Kidney tubule cell (primary cell): ENCODE measurements around the gene NBPF3.
"Not testable (repeated sequence)": the region's sequence is repeated elsewhere in the genome, so short reads cannot be mapped to it uniquely, and the experiment has no call there.

Source experiments
- DNase-seq: peaks from one replicate; pipeline ENCODE4 v3.0.0-alpha.2; 2018; ENCODE audit warnings: low spot score

Gene NBPF3

DNA sequence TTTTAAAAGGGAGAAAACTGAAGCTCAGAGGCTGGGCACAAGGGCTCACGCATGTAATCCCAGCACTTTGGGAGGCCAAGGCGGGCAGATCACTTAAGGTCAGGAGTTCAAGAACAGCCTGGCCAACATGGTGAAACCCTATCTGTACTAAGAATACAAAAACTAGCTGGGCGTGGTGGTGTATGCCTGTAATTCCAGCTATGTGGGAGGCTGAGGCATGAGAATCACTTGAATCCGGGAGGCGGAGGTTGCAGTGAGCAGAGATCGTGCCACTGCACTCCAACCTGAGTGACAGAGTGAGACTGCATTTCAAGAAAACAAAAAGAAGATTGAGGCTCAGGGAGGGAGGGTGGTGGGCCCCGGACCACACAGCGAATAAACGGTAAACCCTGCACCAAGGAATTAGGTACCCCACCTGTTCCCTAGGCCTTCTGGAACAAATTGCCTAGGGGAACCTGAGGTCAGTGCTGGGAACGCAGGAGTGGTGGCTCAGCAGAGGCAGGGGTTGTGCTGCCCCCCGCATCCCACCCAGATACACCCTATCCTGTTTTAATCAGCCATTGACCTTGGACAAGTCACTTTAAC is 79.6 kb downstream of the NBPF3 start:
- DNase-seq = not testable (repeated sequence)

DNA sequence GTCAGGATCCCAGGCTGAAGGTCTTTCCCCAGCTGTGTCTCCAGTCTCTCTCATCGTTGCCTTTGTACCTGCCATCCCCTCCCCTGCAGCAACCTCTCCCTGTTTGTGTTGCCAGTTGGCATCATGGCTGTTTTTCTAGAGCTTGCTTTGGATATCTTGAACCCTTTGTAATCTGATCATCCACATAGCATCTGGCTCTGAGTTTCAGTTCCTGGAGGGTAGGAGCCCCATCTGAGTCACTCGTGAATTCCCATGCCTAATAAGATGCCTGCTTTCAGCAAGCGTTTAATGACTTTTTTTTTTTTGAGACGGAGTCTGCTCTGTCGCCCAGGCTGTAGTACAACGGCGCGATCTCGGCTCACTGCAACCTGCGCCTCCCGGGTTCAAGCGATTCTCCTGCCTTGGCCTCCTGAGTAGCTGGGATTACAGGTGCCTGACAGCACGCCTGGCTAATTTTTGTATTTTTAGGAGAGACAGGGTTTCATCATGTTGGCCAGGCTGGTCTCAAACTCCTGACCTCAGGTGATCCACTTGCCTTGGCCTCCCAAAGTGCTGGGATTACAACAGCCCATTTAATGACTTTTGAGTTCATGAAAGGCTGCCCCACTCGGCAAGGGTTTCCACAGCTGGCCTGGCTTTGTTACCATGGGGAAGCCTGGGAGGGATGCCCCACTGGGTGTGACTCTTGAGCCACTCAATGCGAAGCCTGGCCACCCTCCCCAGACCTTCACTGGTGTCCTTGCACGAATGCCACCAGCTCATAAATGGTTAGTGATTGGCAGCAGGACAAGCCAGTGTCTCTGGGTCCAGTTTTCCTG is 81.2 kb downstream of the NBPF3 start:
- peak; percentile 69 for DNase-seq

DNA sequence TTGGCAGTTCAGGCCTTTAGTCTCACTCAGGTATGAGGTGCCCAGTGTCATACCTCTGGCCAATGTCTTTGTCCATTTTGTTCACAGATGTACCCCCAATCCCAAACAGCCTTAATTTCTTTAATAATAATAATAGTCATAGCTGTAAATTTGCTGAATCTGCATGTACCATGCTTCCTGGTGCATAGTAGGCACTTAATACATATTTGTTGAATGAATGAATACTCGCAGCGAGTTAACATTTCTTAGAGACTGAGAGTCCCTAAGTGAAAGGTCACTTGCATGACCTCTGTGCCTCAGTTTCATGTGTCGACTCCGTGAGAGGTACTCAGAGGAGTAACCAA is 81.8 kb downstream of the NBPF3 start:
- no peak for DNase-seq

DNA sequence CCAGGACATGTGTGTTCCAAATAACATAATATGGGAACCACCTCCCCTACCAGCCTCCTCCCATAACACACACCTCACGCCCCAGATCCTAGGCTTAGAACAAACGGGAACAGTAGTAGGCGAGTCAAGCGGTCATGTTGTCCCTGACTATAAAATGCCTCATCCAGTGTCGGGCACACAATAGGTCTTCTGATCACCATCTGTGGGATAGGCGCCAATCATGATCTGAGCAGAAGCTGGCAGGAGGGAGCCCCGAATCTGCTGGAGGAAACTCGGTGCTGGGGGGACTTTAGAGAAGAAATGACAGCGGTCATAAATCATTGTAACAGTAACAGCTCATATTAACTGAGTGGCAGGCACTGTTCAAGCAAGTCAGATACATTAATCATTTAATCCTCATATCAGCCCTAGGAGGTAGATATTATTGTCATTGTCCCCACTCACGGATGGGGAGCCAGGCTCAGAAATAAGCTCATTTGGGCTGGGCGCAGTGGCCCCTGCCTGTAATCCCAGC is 82.6 kb downstream of the NBPF3 start:
- DNase-seq = no peak

DNA sequence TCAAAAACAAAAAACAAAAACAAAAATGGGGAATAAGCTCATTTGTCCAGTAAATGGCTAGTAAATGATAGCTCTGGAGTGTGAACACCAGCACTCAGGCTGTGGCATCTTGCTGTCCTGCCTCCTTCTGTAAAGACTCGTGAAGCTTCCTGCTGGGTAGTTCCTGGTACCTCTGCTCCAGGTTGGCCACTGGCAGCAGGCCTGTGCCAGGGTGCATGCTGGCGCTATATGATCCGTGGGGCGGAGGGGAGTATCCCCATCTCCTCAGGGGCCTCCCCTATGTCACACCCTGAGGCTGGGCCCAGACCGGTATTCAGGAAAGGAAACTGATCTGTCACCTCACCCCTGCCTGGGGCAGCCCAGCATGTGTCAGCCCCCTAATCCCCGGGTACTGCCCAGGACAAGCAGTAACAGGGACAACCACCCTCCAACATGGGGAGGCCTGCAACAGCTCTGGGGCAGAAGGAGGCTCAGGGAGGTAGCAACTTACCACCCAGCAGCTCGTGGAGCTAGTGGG is 83.4 kb downstream of the NBPF3 start:
- DNase-seq = no peak

DNA sequence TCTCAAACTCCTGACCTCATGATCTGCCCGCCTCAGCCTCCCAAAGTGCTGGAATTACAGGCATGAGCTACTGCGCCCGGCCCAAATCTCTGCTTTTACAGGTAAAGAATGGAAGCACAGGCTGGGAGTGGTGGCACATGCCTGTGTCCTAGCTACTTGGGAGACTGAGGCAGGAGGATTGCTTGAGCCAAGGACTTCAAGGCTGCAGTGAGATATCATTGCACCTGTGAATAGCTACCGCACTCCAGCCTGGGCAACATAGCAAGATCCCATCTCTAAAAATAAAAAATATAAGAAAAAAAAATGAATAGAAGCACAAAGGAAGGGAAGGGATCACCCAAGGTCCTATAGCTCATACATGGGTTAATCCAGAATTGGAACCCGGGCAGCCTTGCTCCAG is 84.3 kb downstream of the NBPF3 start:
- no peak for DNase-seq

DNA sequence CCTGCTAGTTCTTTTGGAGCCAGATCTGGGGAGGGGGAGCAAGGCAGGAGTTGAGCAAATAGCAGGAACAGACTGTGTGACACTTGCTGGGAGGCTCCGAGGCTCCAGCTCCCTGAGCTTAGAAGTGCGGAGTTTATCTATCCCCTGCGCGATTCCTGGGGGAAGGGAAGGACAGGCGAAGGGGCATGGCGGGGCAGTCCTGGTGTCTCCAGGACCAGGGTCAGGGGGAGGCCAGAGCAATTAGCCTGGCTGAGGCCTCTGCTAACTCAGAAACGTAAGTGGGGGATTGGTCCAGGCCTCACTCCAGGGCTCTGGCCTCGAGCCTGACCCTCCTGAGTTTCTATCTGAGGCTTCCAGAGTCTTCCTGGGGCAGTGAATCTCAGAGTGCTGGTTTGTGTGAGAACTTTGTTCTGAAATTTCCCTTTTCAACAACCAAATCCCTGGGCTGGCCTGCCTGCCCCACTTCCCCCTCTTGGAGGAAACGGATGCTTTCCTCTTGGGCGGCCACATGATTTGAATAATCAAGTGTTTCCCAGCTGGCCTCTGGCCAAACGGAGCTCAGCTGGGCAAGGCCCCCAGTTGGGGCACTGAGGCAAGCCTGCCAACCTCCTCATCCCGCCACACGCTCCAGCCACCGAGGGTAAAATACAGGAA is 84.9 kb downstream of the NBPF3 start:
- DNase-seq = no peak

DNA sequence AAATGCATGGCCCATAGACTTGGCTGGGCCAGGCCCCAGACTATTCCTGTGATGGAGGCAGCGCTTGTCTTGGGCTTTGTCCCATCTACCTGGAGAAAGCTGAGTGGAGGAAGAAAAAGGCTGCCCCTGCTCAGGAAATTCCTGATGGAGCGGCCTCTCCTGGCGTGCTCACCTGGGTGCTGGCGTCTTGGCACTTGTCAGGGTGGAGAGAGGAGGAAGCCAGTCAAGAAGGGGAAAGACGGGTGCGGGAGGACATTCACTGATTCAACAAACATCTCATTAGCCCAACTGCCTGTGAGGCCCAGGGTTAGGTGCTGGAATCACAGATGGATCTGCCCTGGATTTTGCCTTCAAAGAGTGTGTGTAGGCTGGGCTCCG is 85.4 kb downstream of the NBPF3 start:
- no peak for DNase-seq

DNA sequence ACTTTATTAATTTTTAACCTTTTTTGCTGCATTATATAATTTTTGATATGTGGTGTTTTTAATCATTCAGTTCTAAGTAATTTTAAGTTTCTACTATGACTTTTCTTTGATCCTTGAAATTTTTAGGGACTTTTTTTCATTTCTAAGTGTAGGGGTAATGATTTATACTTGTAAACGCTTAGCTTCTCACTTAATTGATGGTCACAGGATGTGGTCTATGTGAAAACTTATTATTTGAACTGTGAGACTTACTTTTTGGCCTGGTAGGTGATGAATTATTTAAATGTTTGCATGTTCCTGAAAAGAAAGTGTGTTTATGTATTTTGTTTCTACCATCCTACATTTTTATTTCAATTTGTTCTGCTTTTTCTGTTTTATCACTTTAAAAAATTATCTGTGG is 86.5 kb downstream of the NBPF3 start:
- DNase-seq = no peak

DNA sequence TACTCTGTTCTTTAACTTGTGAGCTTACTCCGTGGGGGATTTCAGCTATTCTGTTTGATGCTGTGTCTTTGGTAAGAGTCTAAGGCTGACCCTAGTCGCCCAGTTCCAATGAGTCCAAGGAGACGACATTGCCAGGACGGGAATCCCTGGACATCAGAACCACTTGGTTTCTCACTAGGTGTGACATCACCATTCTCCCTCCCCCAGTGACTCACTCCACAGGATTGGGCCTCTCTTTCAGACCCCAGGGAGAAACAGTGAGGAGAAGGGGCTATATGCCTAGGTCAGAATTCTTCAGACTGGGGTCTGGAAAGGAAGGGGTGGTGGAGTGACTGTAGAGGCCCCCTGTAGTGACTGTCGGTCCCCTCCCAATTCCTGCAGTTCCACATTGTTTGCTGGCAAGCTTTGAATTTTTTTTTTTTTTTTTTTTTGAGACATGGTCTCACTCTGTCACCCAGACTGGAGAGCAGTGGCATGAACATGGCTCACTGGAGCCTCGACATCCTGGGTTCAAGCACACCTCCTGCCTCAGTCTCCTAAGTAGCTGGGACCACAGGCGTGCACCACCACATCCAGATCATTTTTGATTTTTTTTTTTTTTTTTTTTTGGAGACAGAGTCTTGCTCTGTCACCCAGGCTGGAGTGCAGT is 90.6 kb downstream of the NBPF3 start:
- no peak for DNase-seq

DNA sequence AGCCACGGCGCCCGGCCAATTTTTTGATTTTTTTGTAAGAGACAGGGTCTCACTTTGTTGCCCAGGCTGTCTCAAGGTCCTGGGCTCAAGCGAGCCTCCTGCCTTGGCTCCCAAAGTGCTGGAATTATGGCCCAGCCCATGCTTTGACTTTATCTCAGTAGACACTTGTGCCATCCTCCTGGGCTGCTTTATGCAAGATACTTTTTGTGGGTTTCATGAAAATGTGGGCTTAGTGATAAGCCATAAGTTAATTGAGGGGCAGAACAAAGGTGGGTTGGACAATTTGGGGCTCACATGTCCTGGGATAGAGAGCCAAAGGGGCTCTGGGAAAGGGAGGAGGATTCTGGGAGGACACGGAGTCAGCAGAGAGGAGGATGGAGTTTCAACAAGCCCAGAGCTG is 91.3 kb downstream of the NBPF3 start:
- no peak for DNase-seq

DNA sequence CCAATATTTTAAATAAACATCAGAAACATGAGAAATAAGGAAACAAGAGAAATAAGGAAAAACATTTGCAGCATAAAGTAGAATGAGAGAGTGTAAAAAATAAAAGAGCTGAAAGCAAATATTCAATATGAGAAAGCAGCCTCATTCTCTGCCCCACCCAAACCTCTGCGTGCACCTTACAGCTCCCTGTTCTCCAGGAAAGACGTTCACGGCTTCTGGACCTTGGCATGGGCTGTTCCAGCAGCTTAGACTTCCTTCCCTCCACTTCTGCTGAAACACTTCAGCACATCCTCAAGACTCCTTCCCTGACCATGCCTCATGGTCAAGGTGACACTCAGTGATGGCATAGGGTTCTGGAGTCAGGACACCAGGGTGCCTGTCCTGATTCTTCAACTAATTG is 92.6 kb downstream of the NBPF3 start:
- no peak for DNase-seq

DNA sequence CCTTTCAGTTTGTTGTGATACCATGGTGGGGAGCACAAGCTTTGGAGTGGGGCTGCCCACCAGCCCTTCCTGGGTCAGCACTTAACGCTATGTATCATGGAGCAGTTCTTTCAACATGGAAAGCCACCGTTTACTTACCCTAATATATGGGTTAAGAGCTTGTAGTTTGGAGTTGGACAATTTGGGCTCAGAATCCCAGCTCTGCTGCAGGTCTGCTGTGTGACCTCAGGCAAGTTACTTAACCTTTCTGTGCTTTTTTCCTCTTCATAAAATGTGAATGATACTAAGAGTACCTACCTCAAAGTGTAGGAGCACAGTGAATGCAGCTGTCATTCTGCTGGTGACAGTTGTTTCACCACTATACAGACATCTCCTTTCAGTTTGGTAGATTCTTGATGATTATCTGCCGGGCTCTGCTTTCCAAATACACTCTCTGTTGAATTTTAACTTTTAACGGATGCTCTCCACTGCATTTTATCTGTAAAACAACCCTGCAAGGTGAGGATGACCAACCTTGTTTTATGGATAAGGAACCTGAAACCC is 93.1 kb downstream of the NBPF3 start:
- no peak for DNase-seq

DNA sequence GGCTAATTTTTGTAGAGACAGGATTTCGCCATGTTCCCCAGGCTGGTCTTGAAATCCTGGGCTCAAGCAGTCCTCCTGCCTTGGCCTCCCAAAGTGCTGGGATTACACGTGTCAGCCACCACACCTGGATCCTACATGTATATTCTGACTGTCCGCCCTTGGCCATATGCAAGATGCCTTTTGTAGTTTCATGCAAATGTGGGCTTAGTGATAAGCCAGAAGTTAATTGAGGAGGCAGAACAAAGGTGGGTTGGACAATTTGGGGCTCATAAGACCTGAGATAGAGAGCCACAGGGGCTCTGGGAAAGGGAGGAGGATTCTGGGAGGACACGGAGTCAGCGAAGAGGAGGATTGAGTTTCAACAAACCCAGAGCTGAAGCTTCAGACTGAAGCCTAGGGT is 94.2 kb downstream of the NBPF3 start:
- no peak for DNase-seq
